NCI-H146 treated with DMSO at 0.1 percent for 48 hours (cell line): ENCODE measurements around the gene ANO7.

Source experiments
- DNase-seq: peaks from one replicate; lab custom pipeline; 2025; ENCODE audit not compliant: unreplicated experiment; lab: John Stamatoyannopoulos, UW

ANO7 gene

DNA sequence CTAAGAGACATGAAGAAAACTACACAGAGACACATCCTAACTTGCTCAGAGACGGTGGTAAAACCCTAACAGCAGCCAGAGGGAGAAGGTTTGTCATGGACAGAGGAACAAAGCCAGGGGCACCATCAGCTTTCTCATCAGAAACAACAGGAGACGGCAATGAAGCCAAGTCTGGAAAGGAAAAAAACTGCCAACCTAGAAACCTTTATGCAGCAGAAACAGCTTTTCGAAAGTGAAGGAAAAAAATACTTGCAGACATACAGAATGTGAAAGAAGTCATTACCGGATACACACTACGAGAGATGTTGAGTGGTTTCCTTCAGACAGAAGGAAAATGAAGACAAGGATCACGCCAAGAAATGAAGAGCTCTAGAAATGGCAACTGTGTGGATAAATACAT, 55.9 kb downstream of the ANO7 start:
- no peak for DNase-seq

DNA sequence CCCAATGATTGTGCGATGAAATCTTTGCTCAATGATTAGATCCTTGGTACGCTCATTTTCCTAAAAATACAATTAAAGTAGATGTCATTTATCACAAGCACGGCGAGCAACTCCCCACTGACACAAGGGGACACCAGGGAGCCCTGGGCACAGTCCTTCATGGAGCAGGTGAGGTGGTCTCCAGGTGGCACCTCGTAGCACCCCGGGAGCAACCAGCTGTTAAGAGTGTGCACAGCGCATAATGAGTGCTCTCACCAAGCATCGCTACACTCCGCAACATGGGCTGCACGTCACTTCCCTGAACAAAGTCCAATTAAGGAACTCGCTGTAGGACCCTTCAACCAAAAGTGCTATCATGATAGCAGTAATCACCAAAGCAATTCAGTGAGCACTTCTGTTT, 59.8 kb downstream of the ANO7 start:
- no peak for DNase-seq

DNA sequence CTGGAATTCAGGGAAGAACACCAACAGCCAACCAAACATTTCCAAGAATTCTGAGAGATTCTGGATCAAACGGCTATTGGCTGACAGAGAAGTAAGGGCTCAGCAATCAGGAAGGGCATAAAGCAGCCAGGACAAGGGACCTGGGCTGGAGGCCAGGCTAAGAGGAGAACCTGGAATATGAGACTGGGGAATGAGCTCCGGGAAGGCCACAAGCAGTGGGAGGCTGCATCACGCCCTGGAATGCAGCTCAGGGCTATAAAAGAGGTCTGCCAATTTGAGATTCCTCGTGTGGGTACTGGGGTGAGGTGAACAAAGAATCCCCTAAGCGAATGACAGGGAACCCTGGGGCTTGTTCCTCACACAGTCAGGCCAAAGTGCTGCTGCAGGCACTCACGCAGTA, 60.4 kb downstream of the ANO7 start:
- DNase-seq = no peak

DNA sequence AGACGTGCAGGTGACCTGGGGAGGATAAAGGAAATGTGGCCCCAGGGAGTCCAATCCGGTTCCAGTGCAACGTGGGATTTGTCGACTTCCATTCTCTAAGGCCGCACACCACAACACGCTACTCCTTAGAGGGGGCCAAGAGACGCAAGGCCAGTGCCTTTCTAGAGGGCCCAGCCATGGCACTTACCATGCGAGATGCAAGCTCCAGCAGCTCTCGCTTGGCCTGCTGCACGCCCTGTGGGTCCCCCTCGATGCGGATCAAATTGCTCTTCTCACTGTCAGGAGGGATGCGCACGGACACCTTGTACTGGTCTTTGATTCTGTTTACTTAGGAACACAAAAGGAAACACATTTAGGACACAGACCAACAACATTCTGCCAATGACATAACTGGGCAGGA, 61.2 kb downstream of the ANO7 start:
- no peak for DNase-seq

DNA sequence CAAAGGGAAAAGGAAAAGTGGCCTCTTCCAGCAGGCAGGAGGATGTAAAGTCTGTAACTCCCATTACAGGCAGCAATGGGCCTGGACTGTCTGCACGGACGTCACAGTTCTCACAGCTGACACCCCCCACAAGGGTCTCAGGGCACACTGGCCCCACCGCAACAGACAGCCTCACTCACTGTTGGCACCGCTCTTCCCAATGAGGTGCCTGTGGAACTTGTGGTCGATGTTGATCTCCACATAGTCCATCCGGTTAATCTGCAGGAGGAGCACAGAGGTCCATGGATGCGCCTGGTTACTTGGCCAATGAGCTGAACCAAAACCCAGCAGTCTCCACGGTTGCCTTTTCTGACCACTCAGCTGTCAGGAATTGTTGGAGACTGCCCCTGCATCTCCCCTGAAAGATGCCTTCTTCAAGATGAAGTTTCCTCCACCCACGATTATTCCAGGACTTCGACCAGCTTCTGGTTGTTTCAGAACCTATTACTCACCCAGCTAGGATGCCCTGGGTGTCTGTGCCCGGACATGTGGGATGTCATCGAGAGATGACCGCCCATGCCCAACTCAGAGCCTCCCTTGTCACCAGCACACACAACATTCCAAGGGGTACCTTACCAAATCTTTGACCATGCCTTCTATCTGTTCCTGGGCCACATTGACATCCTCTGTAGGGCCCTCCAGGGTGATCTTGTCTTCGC, 64.5 kb downstream of the ANO7 start:
- DNase-seq = no peak

DNA sequence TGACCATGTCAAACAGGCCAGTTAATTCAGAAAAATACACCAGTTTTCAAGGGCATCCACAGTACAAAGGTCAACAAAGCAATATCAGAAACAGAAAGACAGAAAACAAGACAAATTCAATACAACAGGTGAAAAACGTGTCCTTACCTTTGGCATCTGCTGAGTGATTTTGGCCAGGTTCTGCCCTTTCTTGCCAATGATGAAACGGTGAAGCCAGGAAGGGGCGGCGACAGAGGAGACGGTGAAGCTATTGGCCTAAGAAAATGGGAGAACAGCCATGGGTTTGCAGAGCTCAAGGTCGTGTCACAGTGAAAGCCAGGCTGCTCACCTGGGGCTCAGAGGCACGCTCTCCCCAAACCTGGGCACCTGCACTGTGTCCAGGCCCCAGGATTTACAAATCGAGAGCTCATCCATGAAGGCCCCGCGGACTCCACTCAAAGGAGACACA, 66.5 kb downstream of the ANO7 start:
- no peak for DNase-seq

DNA sequence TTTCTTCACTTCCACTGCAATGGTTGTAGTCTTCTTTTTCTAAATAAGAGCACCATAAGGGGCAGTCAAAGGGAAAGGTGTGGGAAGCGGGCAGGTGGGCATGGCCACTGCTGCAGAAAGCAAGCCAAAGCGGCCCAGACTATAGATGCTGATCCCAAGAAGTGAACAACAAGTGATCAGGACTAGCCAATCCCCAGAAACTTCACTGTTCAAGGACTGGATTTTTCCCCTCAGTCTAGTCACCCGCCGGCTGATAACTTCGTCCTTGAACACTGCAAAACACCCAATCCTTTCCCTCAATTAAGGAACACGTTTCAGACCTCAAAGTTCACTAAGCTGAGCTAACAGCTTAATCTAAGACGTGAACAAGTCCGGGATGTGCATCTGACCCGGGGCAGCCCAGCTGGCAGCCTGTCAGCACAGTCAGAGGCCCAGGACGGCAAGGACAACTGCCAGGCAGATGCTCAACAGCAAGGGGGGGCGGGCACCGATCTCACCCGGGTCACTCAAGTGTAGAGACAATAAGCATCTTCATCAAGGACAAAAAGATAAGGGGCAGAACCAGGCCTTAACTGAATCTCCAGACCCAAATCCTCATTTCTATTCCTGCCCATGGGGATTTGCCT, 67.2 kb downstream of the ANO7 start:
- no peak for DNase-seq

DNA sequence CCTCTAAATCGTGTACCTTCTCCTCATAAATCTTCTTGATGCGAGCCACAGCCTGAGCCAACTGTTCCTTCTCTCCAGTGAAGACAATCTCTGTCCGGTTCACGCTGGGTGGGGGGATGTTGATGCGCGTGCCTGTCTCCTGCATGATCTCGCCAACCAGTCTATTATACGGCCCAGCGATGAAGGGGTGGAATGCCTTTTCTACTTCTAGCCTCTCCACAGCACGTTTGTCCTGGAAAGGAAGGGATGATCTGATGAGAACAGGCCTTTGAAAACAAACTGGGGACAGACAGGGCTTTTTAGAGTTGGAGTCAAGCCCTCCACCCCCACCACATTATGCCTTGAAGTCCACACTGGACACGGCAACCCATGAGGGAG, 67.7 kb downstream of the ANO7 start:
- DNase-seq = no peak

DNA sequence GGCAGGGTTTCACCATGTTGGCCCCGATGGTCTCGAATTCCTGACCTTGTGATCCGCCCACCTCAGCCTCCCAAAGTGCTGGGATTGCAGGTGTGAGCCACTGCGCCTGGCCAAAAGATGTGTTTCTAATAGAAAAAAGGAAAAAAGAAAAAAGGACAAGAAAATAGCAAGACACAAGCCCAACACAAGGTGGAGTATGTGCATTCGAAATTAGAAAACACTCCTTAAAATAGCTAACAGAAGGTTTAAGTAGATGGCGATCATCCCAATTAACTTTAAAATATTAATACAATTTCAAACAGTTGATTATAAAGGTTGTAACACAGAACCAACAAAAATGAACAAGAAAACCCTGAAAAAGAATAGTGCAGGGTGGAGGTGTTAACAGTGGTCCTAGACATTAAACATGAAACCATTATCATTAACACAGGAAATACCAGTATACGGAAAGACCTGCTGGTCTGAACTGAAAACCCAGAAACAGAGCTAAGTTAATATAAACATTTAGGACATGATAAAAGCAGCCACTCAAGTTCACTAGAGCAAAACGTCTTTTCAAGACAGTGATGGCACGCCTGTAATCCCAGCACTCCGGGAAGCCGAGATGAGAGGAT, 69.0 kb downstream of the ANO7 start:
- DNase-seq = no peak

DNA sequence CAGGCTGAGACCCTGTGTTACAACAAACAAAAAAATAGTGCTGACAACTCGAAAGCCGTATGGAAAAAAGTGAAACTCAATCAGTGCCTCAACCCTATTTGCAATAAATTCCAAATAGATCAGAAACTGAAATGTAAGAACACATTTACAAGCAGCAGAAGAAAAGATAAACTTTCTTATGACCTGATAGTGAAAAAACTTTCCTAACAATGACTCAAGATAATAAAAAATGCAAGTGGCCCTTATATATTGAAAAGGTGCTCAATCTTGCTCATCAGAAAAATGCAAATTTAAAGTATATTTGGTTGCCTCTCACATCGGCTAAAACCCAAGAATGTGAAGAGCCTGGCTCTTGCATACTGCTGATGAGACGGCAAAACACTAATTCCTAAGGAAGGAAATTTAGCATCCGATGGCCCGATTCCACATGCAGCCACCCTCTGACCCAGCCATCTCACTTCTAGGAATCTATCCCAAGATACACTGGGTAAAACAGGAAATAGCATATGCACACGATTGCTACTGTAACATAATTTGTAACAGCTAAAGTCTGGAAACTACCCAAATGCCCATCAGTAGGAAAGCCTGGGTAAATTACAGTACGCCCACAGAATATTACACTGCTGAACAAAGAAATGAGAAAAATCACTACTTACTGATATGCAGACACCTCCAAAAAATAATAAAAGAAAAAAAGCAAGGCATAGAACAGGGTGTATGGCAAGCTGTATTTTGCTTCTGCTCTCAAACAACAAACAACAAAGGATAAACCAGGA, 70.2 kb downstream of the ANO7 start:
- DNase-seq = no peak

DNA sequence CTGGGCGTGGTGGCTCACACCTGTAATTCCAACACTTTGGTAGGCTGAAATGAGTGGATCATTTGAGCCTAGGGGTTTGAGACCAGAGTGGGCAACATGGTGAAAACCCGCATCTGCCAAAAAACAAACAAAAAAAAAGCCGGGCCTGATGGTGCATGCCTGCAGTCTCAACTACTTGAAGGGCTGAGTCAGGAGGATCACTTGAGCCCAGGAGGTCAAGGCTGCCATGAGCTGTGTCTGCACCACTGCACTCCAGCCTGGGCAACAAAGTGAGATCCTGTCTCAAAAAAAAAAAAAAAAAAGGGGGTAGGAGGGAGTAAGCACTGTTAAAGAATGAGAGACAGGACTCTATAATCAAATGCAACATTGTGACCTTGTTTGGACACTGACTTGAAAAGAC, 72.4 kb downstream of the ANO7 start:
- no peak for DNase-seq

DNA sequence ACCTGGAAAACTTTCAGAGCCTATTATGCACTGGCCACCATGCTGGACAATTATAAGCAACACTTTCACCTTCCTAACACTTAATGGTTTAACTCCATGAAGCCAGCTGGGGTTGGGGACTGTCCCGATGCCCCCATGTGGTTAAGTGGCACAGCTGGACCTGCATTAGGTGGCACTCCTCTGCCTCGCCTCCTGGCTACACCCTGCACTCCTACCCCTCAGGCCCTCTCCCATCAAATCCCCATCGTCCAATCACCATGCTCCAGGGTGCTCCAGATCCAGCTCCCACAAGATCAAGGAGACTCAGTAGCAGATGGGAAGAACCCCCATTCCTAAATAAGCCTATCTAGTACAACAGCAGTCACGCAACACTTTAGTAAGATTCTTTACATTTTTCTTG, 73.2 kb downstream of the ANO7 start:
- no peak for DNase-seq

DNA sequence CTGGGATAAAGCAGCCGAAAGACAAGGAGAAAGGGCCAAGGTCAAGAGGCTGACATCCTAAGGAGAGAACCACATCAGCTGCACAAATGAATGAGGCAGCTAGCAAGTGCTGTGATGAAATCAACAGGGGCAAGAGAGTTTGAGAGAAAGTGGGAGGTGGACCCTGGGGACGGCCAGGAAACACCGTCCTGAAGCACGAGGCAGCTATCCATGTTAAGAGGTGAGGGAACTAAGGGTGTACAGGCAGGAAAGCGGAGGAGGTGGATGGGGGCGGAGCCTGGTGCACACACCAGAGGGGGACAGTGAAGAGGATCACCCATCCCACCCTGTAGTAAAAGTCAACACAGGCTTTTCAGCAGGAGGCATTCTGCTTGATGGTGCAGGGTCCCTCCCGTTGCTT, 74.6 kb downstream of the ANO7 start:
- DNase-seq = no peak

DNA sequence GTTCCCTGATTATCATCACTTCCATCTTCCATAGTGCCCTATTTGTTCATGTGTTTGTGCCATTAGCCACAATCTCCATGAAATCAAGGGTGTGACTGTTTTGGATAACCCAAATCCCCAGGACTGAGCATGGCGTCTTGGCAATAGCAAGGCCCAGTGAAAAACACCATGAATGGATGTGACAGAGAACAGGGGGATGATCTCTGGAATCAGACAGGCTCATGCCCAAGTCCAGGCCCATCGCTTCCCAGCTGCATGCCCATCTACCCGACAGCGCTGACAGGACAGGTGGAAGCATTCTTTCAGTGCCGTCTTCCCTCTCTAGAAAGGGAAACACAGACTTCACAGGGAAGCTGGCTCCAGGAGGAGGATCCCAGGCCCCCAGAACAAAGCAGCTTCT, 77.0 kb downstream of the ANO7 start:
- DNase-seq = no peak

DNA sequence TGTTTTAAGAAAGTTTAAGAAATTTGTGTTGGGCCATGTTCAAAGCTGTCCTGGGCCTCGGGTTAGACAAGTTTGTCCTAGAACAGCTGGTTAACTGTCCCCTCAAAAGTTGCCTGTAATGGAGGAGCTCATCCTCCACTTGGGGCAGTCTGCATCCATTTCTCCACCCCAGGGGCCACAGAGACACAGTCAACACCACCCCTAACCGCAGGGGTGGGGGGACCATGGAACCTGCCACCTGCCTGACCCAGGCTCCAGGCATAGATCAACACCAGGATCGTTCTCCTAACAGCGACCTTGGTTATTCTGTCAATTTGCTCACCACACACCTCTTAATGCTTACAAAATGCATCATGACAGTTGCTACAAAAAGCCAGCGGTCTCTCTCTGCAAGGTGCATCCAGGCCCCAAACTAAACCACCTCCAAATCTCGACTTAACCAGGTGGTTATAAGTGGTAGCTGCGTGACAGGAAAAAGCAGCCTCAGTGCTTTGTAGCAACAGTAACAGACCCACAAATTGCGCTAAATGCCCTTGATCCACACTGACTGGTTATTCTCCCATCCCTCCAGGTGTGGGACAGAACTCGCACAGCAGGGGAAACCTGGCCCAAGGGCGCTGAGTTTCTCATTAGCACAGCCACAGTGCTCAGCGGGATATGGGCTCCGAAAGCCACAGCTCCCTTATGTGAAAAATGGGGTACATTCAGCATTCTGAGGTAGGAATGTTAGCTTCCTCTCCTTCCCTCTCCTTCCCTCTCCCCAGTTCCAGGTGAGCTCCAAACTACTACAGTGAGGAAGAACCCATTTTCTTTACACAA, 79.0 kb downstream of the ANO7 start:
- no peak for DNase-seq

DNA sequence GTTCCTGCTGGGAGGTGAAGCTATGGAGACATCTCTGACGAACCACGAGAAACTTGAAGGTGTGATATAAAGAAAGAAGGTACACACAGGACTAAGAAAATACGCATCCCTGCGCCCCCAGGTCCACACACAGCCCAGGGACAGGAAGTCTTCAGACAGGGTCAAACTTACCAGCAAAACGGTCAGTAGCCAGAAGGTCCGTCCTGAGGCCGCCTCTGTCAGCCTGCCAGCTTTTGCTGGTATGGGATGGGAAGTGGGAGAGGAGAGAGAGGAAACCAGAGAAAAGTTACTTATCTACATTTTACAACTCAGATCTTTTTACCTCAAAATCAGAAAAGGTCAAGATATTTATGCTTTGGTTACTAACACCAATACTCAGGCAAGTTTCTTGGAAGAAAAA, 79.8 kb downstream of the ANO7 start:
- DNase-seq = no peak

DNA sequence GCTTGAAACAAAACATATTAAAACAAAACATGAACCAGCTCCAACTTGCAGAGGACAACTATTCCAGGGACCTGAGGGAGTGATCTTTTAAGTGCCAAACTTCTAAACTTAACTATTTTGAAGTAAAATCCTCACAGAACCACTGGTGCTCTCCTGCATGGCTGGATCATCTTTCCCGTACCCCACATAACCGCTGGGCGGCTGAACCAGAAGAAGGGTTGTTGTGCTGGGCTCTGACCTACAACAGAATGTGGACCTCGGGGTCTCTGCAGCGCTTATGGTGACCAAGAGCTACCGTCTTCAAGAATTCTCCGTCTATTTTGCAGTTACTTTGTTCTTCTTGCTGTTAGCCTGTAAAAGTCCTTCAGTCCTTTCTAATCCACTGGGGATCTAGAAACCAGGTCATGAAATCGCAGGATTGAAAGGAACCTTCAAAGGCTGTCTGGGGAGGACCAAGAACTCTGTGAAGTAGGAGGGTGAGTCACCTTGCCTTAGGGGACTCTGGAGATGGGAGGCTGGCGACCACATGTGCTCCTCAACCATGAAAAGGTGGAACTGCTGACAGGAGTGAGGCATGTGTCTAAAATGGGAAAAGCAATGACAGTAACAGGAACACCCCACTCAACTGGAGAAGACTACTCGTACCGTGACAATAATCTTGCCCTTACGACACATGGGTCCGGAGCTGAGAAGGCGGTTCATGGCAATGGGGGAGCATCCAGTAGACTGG, 80.4 kb downstream of the ANO7 start:
- DNase-seq = no peak

DNA sequence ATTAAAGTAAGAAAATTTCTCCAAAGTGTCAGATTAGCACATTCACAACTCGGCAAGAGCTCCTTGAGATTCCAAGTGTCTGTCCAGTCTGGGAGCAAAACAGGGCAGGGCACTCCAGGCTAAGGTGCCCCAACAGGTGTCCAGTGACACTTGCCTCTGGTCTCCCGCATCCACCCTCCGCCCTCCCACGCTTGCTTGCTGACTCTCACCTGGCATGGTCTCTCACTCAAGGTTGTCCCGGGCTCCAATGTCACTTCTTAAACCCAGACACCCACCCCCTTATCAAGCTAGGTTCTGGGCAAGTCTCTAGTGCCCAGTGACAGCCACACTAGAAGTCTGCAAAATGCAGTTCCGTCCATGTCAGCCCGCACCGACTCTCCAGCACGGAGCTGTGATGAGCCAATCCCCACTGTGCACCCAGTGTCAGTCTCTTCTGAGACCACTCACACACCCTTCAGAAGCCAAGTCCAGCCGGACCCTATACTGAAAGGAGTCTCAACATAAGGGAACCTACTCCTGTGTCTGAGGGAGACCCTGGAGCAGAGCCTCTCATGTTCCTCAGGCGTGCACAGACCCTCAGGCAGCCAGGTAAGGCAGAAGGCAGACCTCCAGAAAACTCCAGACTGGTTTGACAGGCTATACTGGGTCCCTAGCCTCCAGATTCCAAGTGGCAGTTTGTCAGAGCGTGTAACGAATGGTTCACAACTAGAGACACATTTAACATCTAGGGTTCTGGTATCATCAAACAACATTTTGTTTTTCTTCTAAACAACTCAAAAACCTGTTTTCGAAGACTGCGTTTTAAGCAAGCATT, 81.4 kb downstream of the ANO7 start:
- DNase-seq = no peak

DNA sequence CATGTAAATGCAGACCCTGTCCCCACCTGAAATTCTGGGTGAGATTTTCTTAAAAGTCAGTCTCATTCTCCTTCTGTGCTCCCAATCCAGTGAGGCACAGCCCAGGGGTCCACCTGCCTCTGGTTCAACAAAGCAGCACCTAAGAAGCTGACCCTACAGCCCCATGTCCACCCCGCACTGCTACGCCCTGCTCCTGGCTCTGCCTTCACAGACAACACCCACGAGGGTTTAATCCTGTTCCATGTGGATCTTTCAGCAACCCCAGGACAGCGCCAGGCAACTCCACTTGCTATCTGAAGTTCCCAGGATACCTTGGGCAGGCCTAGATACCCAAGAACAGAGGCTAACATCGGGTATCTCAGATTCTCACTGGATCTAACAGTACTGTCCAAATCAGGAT, 82.1 kb downstream of the ANO7 start:
- no peak for DNase-seq
